H1 (cell line): ENCODE measurements around the gene RUNX1. TPM values are rescaled to one million over a fixed set of nuclear protein-coding genes. Genes with fewer than 3 reads are reported as not detected.

Source experiments
- CTCF ChIA-PET: fragments of 300-600 bp; sonication (Branson Sonifier 250); formaldehyde crosslinking; loops from one replicate; lab custom pipeline; 2021; ENCODE audit not compliant: partially characterized antibody; lab: Charles Lee
- POLR2A ChIA-PET: fragments of 300-600 bp; sonication (Branson Sonifier 250); formaldehyde crosslinking; loops from one replicate; lab custom pipeline; 2021; ENCODE audit warnings: inconsistent platforms; ENCODE audit not compliant: partially characterized antibody; lab: Charles Lee
- DNase-seq, 2 experiments: peaks; one replicate each; pipeline versions ENCODE4 v3.0.0 to v3.0.0-alpha.2; 2010 to 2022; ENCODE audit warnings: low spot score in 2 of 2, low read depth in 1 of 2, mixed read lengths in 1 of 2
- FAIRE-seq: peaks from 2 replicates; lab custom pipeline; 2011; peaks lifted over from hg19 to GRCh38; lab: Jason Lieb, UNC
- H2AFZ ChIP-seq: 2 replicates; pipeline ENCODE4 v1.8.1; 2012; ENCODE audit warnings: low read length, inconsistent platforms
- H2AK5ac ChIP-seq: 2 replicates; pipeline ENCODE4 v1.6.1; 2013; ENCODE audit warnings: low read depth, low read length
- H2BK120ac ChIP-seq: replicated peaks from 2 replicates; pipeline ENCODE3; 2013; ENCODE audit warnings: low read depth, low read length, inconsistent platforms
- H2BK12ac ChIP-seq: 2 replicates; pipeline ENCODE4 v1.6.1; 2013; ENCODE audit warnings: low read depth, low read length
- H2BK15ac ChIP-seq: 2 replicates; pipeline ENCODE4 v1.6.1; 2013; ENCODE audit warnings: low read length
- H2BK20ac ChIP-seq: 2 replicates; pipeline ENCODE4 v1.6.1; 2013; ENCODE audit warnings: low read length
- H2BK5ac ChIP-seq: 2 replicates; pipeline ENCODE4 v1.6.1; 2013; ENCODE audit warnings: low read depth, low read length
- H3K14ac ChIP-seq: 2 replicates; pipeline ENCODE4 v1.6.1; 2013; ENCODE audit warnings: inconsistent platforms; ENCODE audit not compliant: insufficient read length
- H3K18ac ChIP-seq: 2 replicates; pipeline ENCODE4 v1.6.1; 2013; ENCODE audit warnings: low read length; ENCODE audit errors: extremely low read depth
- H3K23ac ChIP-seq: 2 replicates; pipeline ENCODE4 v1.6.1; 2013; ENCODE audit warnings: inconsistent platforms; ENCODE audit not compliant: insufficient read length
- H3K23me2 ChIP-seq: 2 replicates; pipeline ENCODE4 v1.6.1; 2013; ENCODE audit warnings: low read depth, low read length
- H3K27ac ChIP-seq: 2 replicates; pipeline ENCODE4 v1.6.1; 2011; ENCODE audit warnings: low read depth, low read length, inconsistent platforms
- H3K27me3 ChIP-seq, 4 experiments: replicated peaks in 1 of 4; 1 replicate in 1 of 4; 2 replicates in 3 of 4; pipeline versions ENCODE4 v1.6.1 to v1.8.1; 2011 to 2013; ENCODE audit warnings: low read length in 3 of 4, mild to moderate bottlenecking in 3 of 4, inconsistent platforms in 2 of 4, mixed read lengths in 2 of 4, moderate library complexity in 1 of 4; ENCODE audit not compliant: control insufficient read depth in 3 of 4, insufficient read depth in 3 of 4; ENCODE audit errors: extremely low read depth in 1 of 4
- H3K36me3 ChIP-seq, 4 experiments: 2 replicates each; pipeline versions ENCODE4 v1.6.1 to v1.8.1; 2011 to 2013; ENCODE audit warnings: mild to moderate bottlenecking in 4 of 4, low read length in 3 of 4, moderate library complexity in 2 of 4, control low read depth in 1 of 4, inconsistent platforms in 1 of 4; ENCODE audit not compliant: insufficient read depth in 4 of 4, control insufficient read depth in 2 of 4
- H3K4ac ChIP-seq: replicated peaks from 2 replicates; pipeline ENCODE3; 2013; ENCODE audit warnings: low read length, low read depth, mixed read lengths, inconsistent platforms; ENCODE audit not compliant: insufficient read length
- H3K4me1 ChIP-seq, 4 experiments: replicated peaks in 1 of 4; 1 replicate in 1 of 4; 2 replicates in 3 of 4; pipeline versions ENCODE4 v1.6.1 to v1.8.1; 2011 to 2013; ENCODE audit warnings: low read length in 3 of 4, inconsistent platforms in 2 of 4, mixed read lengths in 1 of 4; ENCODE audit not compliant: insufficient read depth in 4 of 4, control insufficient read depth in 3 of 4
- H3K4me2 ChIP-seq, 2 experiments: 2 replicates each; pipeline versions ENCODE4 v1.6.1 to v1.8.1; 2011 to 2013; ENCODE audit warnings: low read depth in 2 of 2, low read length in 2 of 2, control low read depth in 1 of 2, inconsistent platforms in 1 of 2, mild to moderate bottlenecking in 1 of 2; ENCODE audit not compliant: insufficient read depth in 1 of 2
- H3K4me3 ChIP-seq, 4 experiments: fragments of 200-600, 300-600 bp in 1 of 4; sonication (generic), shearing (Covaris generic), sonication (Bioruptor Twin) in 1 of 4; 2 replicates each; pipeline versions ENCODE4 v1.5.1 to v1.8.1; 2011 to 2016; ENCODE audit warnings: low read length in 4 of 4, low read depth in 3 of 4, control low read depth in 2 of 4, inconsistent platforms in 2 of 4, mild to moderate bottlenecking in 2 of 4, mixed read lengths in 1 of 4, moderate library complexity in 1 of 4; ENCODE audit not compliant: insufficient read depth in 2 of 4; ENCODE audit errors: extremely low read depth in 1 of 4
- H3K56ac ChIP-seq: replicated peaks from 2 replicates; pipeline ENCODE3; 2013; ENCODE audit warnings: low read depth, mild to moderate bottlenecking, mixed read lengths, low read length, inconsistent platforms; ENCODE audit not compliant: insufficient read length
- H3K79me1 ChIP-seq: 2 replicates; pipeline ENCODE4 v1.6.1; 2013; ENCODE audit warnings: low read depth, low read length, control low read depth
- H3K79me2 ChIP-seq, 2 experiments: 2 replicates each; pipeline versions ENCODE4 v1.6.1 to v1.8.1; 2012 to 2013; ENCODE audit warnings: low read length in 2 of 2, mild to moderate bottlenecking in 2 of 2, inconsistent platforms in 1 of 2; ENCODE audit not compliant: insufficient read depth in 2 of 2, control insufficient read depth in 1 of 2
- H3K9ac ChIP-seq, 4 experiments: replicated peaks in 1 of 4; 1 replicate in 1 of 4; 2 replicates in 3 of 4; pipeline versions ENCODE4 v1.6.1 to v1.8.1; 2011 to 2013; ENCODE audit warnings: low read depth in 3 of 4, low read length in 3 of 4, control low read depth in 2 of 4, mild to moderate bottlenecking in 2 of 4, moderate library complexity in 2 of 4, inconsistent platforms in 1 of 4; ENCODE audit errors: extremely low read depth in 1 of 4
- H3K9me3 ChIP-seq, 2 experiments: 2 replicates each; pipeline versions ENCODE4 v1.6.1 to v1.8.1; 2012 to 2013; ENCODE audit warnings: mild to moderate bottlenecking in 2 of 2, moderate library complexity in 2 of 2, control low read depth in 1 of 2, inconsistent platforms in 1 of 2, low read depth in 1 of 2, low read length in 1 of 2, mixed read lengths in 1 of 2; ENCODE audit not compliant: insufficient read depth in 2 of 2
- H4K20me1 ChIP-seq, 2 experiments: replicated peaks in 1 of 2; 2 replicates each; pipeline versions ENCODE3 to v1.8.1; 2011 to 2013; ENCODE audit warnings: inconsistent platforms in 2 of 2, low read length in 2 of 2, mild to moderate bottlenecking in 1 of 2; ENCODE audit not compliant: insufficient read depth in 2 of 2, control insufficient read depth in 1 of 2
- H4K5ac ChIP-seq: 2 replicates; pipeline ENCODE4 v1.6.1; 2013; ENCODE audit warnings: low read length, low read depth, mixed read lengths, inconsistent platforms; ENCODE audit not compliant: insufficient read length
- H4K8ac ChIP-seq: 2 replicates; pipeline ENCODE4 v1.8.0; 2013; ENCODE audit warnings: mild to moderate bottlenecking, moderate library complexity, low read length, inconsistent platforms; ENCODE audit not compliant: insufficient read depth; ENCODE audit errors: extremely low read depth
- H4K91ac ChIP-seq: replicated peaks from 2 replicates; pipeline ENCODE3; 2013; ENCODE audit warnings: low read length, mixed read lengths, inconsistent platforms; ENCODE audit not compliant: insufficient read length
- ATF2 ChIP-seq: IDR thresholded peaks from 2 replicates; pipeline ENCODE4 v1.6.1; 2012; ENCODE audit warnings: low read length, inconsistent platforms
- EP300 ChIP-seq, 2 experiments: IDR thresholded peaks; 1 replicate in 1 of 2; 2 replicates in 1 of 2; pipeline ENCODE4 v1.6.1; 2011 to 2012; ENCODE audit warnings: low read depth in 2 of 2, low read length in 2 of 2, mild to moderate bottlenecking in 2 of 2, borderline replicate concordance in 1 of 2, inconsistent platforms in 1 of 2, moderate library complexity in 1 of 2
- JUND ChIP-seq: IDR thresholded peaks from 2 replicates; pipeline ENCODE4 v1.6.1; 2011; ENCODE audit warnings: mild to moderate bottlenecking, improper control_type of control experiment, low read length
- KDM5A ChIP-seq: fragments of 200-600 bp; IDR thresholded peaks from 2 replicates; pipeline ENCODE4 v1.7.1; 2012; ENCODE audit warnings: mild to moderate bottlenecking, low read length, inconsistent platforms, mixed read lengths
- SIRT6 ChIP-seq: IDR thresholded peaks from one replicate; pipeline ENCODE4 v1.7.1; 2012; ENCODE audit warnings: low read length, inconsistent platforms
- SRF ChIP-seq: IDR thresholded peaks from 2 replicates; pipeline ENCODE4 v1.6.1; 2011; ENCODE audit warnings: mild to moderate bottlenecking, low read depth, low read length, moderate library complexity
- WGBS, 2 experiments: shearing (Covaris generic) in 1 of 2; methylation state at CpG; one replicate each; pipeline versions ENCODE4 v1.1.6 to v1.1.7; 2013 to 2015; ENCODE audit warnings: low lambda C conversion rate in 2 of 2, mixed read lengths in 2 of 2, inconsistent platforms in 1 of 2, low coverage in 1 of 2, missing lambda C conversion rate in 1 of 2; ENCODE audit not compliant: insufficient replicate concordance in 2 of 2, insufficient coverage in 1 of 2, insufficient read length in 1 of 2; ENCODE audit errors: extremely low coverage in 1 of 2, missing lambda C conversion rate in 1 of 2; 5-methylcytosine and 5-hydroxymethylcytosine counted together
- polyA plus RNA-seq, 7 experiments: library from polyadenylated mRNA; depleted of rRNA in 3 of 7; stranded (reverse) in 5 of 7; unstranded in 2 of 7; fragments of >200 nt in 5 of 7; fragments of 200-250 nt in 2 of 7; gene quantifications; 1 replicate in 5 of 7; 2 replicates in 1 of 7; 4 replicates in 1 of 7; pipeline versions ENCODE4 v1.2.1 to v1.2.3, GENCODE V29; 2011 to 2013; ENCODE audit warnings: missing spikeins in 2 of 7, mixed read lengths in 2 of 7
- total RNA-seq: library from RNA; stranded (reverse); fragmentation: NEBNext Ultra II Directional; extraction: Animal tissue kit (Norgen Biotek cat#: 25700); gene quantifications from 2 replicates; pipeline ENCODE4 v1.2.1, GENCODE V29; 2021
- TF ChIP-seq, protein P1 (sequence below): IDR thresholded peaks from 2 replicates; pipeline ENCODE4 v1.6.1; 2012; ENCODE audit warnings: inconsistent platforms

The RUNX1 gene
- total and polyA plus RNA-seq, 2 of the 8 experiments (the other 6 are each of a cell fraction or from before 2014, with no cell fraction given) = 0.20 to 0.60 TPM

DNA sequence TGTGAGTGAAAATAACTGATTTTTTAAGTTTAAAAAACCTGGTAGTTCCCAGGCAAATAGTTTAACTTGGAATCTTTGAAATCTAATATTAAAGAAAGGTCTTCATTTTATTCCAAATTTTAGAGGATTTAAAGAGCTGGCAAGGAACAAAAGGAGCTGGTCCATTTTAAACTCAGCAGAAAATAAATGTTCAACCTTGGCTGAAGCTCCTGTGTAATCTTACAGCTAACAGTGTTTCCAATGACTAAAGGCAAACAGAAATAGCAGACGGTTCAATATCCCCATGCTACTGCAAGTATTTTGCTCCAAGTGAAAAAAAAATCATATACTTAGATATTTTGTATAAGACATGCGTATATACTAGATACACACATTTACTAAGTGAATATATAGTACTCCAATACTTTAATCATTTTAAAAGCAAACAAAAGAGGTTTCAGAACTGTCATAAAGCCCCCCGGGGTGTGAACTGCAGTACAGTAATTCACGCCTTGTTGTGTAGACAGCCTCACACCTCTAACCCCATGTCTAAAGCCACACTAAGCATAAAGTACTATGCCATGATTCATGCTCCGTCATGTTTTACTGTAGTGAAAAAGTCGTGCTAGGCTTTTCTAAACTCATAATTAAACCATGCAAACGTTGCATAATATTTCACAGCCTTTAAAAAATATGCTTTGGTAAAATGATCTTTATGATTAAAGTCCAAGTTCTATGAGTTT, 248.1 kb downstream of the RUNX1 start:
- H2AK5ac ChIP-seq = no peak overlapping the region
- no peak overlapping the region for H3K4me3 ChIP-seq
- DNase-seq (no peak), FAIRE-seq (no peak)
- H3K4me2 ChIP-seq = no peak overlapping the region
- H3K79me1 ChIP-seq = no peaks in the 10 kb centered on the region
- H3K79me2 ChIP-seq = no peaks in the 10 kb centered on the region
- no peak overlapping the region for H3K4ac ChIP-seq
- no peak overlapping the region for H2BK15ac ChIP-seq
- H3K14ac ChIP-seq = no peak overlapping the region
- H2BK5ac ChIP-seq = no peak overlapping the region
- ChIA-PET CTCF (interaction anchor here (0.5 to 4.5 kb wide), 13 partner anchors 12 to 1219 kb away, joined by 3 to 36 read pairs (median 4); no protein-coding TSS in a partner anchor), POLR2A (interaction anchor here (0.8 kb wide), 1 partner anchor 88 kb away, joined by 3 read pairs; no protein-coding TSS in a partner anchor)
- H3K36me3 ChIP-seq = no peaks in the 10 kb centered on the region
- H4K8ac ChIP-seq = no peak overlapping the region
- no peak overlapping the region for H2BK12ac ChIP-seq
- 79% methylated on average over 7 of the region's 7 CpGs; no CpG with 5 or more reads in 1 of the 2 experiments for WGBS, 2 experiments
- H2BK120ac ChIP-seq = no peak overlapping the region
- H3K4me1 ChIP-seq = peaks cover 0 to 3% (median under 1%) of the 10 kb centered on the region in 4 experiments; a peak in 3 of 7 replicates
- H2BK20ac ChIP-seq = no peak overlapping the region
- H4K20me1 ChIP-seq = no peaks in the 10 kb centered on the region
- no peaks in the 10 kb centered on the region for H3K27me3 ChIP-seq
- no peak overlapping the region for H3K18ac ChIP-seq
- H4K5ac ChIP-seq = no peak overlapping the region
- no peaks in the 10 kb centered on the region for H3K9me3 ChIP-seq
- no peak overlapping the region for H3K23ac ChIP-seq
- no peak overlapping the region for H4K91ac ChIP-seq
- H3K56ac ChIP-seq = no peak overlapping the region
- no peak overlapping the region for H3K27ac ChIP-seq
- no peak overlapping the region for H2AFZ ChIP-seq
- TF ChIP-seq ATF2 (no peak), SIRT6 (no peak), JUND (no peak), KDM5A (no peak), SRF (no peak), EP300 (IDR thresholded peaks at IDR 0.05; ENCODE audit: borderline replicate concordance in 1 of 2, low read depth in 2 of 2, low read length in 2 of 2) (no peak)
- TF ChIP-seq, protein P1, sequence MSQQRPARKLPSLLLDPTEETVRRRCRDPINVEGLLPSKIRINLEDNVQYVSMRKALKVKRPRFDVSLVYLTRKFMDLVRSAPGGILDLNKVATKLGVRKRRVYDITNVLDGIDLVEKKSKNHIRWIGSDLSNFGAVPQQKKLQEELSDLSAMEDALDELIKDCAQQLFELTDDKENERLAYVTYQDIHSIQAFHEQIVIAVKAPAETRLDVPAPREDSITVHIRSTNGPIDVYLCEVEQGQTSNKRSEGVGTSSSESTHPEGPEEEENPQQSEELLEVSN = no peak
- H3K23me2 ChIP-seq = no peaks in the 10 kb centered on the region
- H3K9ac ChIP-seq = no peak overlapping the region
